Left renal cortex interstitium (tissue), 4 donors: ENCODE data around the gene DOP1A. TPM values are rescaled to one million over a fixed set of nuclear protein-coding genes. Genes with fewer than 3 reads are reported as not detected.

Experiments used
- DNase-seq, 4 donors: peaks; one replicate each; pipeline ENCODE4 v3.0.0-alpha.2; 2013; ENCODE audit warnings: low read depth in 4 of 4, low spot score in 2 of 4, missing footprints in 1 of 4
- polyA plus RNA-seq, 4 donors: library from polyadenylated mRNA; unstranded; fragments of 120-200 nt; gene quantifications; one replicate each; pipeline ENCODE4 v1.2.1, GENCODE V29; 2013; ENCODE audit not compliant: insufficient read length in 4 of 4

Gene DOP1A
- polyA plus RNA-seq, 4 donors: 26.3 to 42.1 (median 36.2) TPM

DNA sequence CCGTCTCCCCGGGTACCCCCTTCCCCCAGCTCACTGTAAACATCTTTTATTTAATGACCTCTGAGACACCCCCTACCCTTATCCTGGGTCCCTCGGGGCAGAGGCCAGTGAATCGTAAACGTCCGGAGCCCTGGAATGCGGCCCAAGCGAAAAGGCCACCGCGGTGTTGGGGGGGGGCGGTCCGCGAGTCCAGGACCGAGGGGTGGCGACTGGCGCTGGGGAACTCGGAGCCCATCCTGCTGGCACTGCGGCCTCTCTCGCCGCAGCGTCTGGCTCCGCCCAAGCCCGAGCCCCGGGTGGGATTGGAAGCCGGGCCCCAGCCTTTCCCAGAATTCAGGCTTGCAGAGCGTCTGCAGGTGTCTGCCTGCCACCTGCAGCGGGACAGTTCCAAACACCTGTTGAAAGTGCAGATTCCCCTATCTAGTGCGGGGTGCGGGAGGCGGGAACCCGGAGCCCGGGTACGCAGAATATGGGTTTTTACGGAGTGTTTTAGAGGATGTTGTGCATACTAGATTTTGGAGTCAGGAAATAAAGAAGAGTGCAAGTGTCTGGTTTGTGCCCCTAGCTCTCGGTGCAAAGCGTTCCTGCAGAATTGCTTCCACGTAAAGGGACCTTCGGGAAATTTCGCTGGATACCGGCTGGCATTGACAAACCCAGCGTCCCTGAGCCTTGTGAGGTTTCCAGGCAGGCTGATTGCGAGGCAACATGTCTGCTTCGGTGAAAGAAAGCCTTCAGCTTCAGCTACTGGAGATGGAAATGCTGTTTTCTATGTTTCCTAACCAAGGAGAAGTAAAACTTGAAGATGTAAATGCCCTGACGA is 126.5 kb downstream of the DOP1A start:
- DNase-seq: peak in 1 of 4 donors; percentile 21

- no peak for DNase-seq
These were observed 131.2 kb downstream of the DOP1A start for GRCh38 chr6:83198486-83199172.

DNA sequence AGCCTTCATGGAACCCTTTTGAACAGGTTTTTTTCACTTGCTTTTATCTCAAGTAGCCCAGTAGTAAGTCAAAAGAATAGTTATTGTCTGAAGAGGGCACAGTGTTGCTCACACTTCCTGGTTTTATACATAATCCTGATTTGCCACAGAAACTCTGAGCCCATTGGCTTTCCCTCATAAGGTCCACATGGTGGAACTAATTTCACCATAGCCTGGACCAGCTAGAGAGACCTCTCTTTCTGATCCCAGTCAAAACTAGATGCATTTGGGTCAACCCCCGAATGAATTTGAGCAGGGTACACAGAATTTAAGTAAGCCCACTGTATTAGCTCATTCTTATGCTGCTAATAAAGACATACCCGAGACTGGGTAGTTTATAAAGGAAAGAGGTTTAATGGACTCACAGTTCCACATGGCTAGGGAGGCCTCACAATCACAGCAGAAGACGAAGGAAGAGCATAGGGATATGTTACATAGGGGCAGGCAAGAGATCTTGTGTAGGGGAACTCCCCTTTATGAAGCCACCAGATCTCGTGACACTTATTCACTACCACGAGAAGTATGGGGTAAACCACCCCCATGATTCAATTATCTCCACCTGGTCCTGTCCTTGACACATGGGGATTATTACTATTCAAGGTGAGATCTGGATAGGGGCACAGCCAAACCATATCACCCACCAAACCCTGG is 131.8 kb downstream of the DOP1A start:
- DNase-seq: no peak

DNA sequence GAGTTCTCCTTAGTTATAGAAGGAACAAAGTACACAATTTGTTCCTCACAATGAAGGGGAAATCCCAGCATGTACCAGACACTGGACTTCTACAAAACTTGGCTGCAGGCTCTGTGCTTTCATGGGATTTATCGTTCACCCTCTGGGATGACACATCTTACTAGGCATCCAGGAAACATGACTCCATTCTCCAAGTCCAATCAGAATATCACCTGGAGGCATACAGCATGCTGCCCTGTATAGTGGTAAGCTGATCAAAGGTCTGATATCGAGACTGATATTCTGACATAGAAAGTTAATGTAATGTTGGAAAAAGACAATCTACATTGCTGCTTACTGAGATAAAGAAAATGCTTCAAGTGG is 132.4 kb downstream of the DOP1A start:
- DNase-seq: no peak

DNA sequence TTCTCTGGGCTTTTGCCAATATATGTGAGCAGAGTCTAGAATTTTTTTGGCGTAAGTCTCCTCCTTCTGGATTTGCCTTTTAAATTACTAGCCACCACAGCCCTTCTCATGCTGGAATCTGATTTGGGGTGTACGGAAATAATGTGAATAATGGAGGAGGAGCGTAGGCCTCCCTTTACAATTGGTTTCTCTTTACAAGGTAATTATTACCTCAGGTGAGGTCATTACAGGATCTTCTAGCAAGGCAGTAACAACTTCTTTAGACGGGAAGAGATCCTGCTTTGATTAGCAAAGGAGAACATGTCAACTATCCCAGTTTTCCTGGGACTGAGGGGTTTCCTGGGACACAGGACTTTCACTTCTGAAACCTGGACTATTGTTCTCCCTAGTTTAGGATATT is 134.6 kb downstream of the DOP1A start:
- DNase-seq: no peak

GRCh38 chr6:83215131-83216047 is 147.9 kb downstream of the DOP1A start:
- peak in 1 of 4 donors; percentile 32 for DNase-seq

DNA sequence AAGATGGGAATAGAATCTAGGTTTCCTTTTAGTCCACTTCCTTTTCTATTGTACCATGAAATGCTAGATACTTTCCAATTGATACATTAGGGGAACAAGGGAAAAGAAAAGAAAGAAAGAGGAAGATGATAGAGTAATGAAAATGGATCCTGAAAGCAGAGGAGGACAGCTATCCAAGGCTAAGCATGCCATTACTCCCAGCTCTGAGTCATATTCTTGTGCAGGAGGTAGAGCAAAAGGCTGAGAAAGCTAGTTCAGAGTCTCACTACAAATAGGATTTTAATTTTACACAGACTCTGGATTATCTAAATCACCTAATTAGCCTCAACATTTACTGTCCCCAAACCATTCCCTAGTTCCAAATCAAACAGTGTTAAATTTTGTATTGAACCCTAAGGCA is 149.3 kb downstream of the DOP1A start:
- no peak for DNase-seq

Other genes with a start within 250 kb of the DOP1A start
- gene UBE3D, start 1.8 kb upstream of the DOP1A start, polyA plus RNA-seq: 10 to 100 TPM in 1 of 4 donors, 1 to 10 TPM in 3; 7.1 to 11.5 (median 9.1) TPM
- gene PGM3, start 125.6 kb downstream of the DOP1A start, polyA plus RNA-seq: 10 to 100 TPM; 31.4 to 59.1 (median 48.1) TPM
- gene RWDD2A, start 125.7 kb downstream of the DOP1A start, polyA plus RNA-seq: 1 to 10 TPM; 5.5 to 8.0 (median 6.7) TPM